Tracheal epithelial cell (primary cell): ENCODE results near the gene ADAMTS6. TPM values are rescaled to one million over a fixed set of nuclear protein-coding genes. Genes with fewer than 3 reads are reported as not detected.

Experiments used
- total RNA-seq: library from RNA; depleted of rRNA; stranded (reverse); fragments of >200 nt; gene quantifications from 2 replicates; pipeline ENCODE4 v1.2.1, GENCODE V29; 2014

The ADAMTS6 gene, protein sequence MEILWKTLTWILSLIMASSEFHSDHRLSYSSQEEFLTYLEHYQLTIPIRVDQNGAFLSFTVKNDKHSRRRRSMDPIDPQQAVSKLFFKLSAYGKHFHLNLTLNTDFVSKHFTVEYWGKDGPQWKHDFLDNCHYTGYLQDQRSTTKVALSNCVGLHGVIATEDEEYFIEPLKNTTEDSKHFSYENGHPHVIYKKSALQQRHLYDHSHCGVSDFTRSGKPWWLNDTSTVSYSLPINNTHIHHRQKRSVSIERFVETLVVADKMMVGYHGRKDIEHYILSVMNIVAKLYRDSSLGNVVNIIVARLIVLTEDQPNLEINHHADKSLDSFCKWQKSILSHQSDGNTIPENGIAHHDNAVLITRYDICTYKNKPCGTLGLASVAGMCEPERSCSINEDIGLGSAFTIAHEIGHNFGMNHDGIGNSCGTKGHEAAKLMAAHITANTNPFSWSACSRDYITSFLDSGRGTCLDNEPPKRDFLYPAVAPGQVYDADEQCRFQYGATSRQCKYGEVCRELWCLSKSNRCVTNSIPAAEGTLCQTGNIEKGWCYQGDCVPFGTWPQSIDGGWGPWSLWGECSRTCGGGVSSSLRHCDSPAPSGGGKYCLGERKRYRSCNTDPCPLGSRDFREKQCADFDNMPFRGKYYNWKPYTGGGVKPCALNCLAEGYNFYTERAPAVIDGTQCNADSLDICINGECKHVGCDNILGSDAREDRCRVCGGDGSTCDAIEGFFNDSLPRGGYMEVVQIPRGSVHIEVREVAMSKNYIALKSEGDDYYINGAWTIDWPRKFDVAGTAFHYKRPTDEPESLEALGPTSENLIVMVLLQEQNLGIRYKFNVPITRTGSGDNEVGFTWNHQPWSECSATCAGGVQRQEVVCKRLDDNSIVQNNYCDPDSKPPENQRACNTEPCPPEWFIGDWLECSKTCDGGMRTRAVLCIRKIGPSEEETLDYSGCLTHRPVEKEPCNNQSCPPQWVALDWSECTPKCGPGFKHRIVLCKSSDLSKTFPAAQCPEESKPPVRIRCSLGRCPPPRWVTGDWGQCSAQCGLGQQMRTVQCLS (N-terminal part only)
- total RNA-seq, result 17.1 and 34.0 TPM in 2 replicates

DNA sequence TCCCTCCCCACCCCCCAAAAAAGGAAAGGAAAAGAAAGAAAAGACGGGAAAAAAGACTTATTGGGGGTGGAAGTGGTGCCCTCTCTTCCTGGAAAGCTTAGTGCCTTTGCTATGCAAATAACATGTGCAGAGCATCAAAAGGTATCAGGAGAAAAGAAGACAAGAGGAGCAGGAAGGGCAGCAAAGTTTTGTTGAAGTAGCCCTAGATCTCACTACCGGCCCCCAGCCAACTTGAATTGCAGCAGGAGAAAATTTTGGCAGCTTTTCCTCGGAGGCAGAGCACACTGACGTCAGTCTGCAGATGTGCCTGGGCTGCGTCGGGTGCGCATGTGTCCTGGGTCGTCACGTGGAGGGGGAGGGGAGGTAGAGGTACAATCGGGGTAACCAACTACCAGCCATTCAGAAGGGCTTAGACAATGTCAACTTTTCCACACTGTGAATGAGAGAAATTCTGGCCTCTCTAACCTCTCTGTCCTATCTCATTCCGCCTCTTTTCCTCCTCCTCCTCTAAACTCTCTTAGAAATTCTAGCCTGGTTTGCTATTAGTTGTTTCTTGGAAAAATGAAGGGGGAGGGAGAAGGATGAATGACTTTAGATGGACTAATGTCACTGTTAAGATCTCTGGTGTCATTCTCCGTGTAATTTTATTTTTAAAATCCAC, at the start of gene ADAMTS6:
TSS of gene ADAMTS6 (minus strand) at position 286 of the 661 bp plus-strand sequence. CDS start 8,247 bp downstream, outside the sequence.

Other genes starting within 250 kb of the ADAMTS6 start
- gene CENPK, start 81.2 kb upstream of the ADAMTS6 start, total RNA-seq, result 1.5 and 7.5 TPM in 2 replicates
- 17.5 and 21.2 TPM in 2 replicates for gene PPWD1, start 81.4 kb upstream of the ADAMTS6 start, total RNA-seq
- 18.3 and 18.8 TPM in 2 replicates for gene TRIM23, start 142.4 kb upstream of the ADAMTS6 start, total RNA-seq
- gene SHLD3, start 143.1 kb upstream of the ADAMTS6 start, total RNA-seq, result 3.6 and 3.9 TPM in 2 replicates
- 15.7 and 22.0 TPM in 2 replicates for gene TRAPPC13, start 143.1 kb upstream of the ADAMTS6 start, total RNA-seq
- gene SGTB, start 240.2 kb upstream of the ADAMTS6 start, total RNA-seq, result 7.5 and 12.3 TPM in 2 replicates
- gene NLN, start 240.3 kb upstream of the ADAMTS6 start, total RNA-seq, result 39.9 and 62.7 TPM in 2 replicates